Measurements from ENCODE around the gene MYH13.

The MYH13 gene

DNA sequence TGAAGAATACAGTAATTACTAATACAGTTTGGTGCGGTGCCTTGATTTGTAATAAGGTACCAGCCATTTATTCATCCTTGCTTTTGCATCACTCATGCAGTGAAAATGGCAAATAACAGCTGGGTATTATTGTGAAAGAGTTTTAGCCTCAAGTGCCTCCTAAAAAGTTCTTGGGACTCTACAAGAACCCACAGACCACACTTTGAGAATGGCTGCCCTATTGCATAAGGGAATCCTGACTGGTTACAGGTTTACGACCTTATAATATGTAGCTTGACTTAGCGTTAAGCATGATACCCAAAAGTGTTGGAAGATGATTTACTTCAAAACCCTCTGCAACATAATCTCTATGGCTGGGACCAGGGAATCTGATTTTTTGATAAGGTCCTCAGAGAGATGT lies 4.2 kb downstream of the MYH13 start:
- Histone ChIP-seq H2AFZ (ENCODE audit: low read depth) (no peak overlapping the region), H3K9ac (no peak overlapping the region), H4K20me1 (ENCODE audit: insufficient read depth) (no peaks in the 10 kb centered on the region), H3K4me2 (no peak overlapping the region), H3K27me3 (ENCODE audit: insufficient read depth, low read depth) (no peaks in the 10 kb centered on the region), H3K4me1 (ENCODE audit: low read depth, poor library complexity, severe bottlenecking) (no peaks in the 10 kb centered on the region), H3K79me2 (ENCODE audit: insufficient read depth, low read depth) (no peaks in the 10 kb centered on the region), H3K27ac (no peak overlapping the region), H3K36me3 (ENCODE audit: insufficient read depth) (no peaks in the 10 kb centered on the region), H3K4me3 (IDR thresholded peaks at IDR 0.05; ENCODE audit: insufficient read depth, low read depth, low read length) (no peak overlapping the region)
- no peak for TF ChIP-seq CTCF (conservative IDR thresholded peaks at IDR 0.05; ENCODE audit: low read depth, low read length)

GRCh38 chr17:10360578-10360977 lies 12.2 kb downstream of the MYH13 start:
- Histone ChIP-seq H4K20me1 (ENCODE audit: insufficient read depth) (no peaks in the 10 kb centered on the region), H3K27me3 (ENCODE audit: insufficient read depth, low read depth) (no peaks in the 10 kb centered on the region), H2AFZ (ENCODE audit: low read depth) (no peak overlapping the region), H3K27ac (no peak overlapping the region), H3K36me3 (ENCODE audit: insufficient read depth) (no peaks in the 10 kb centered on the region), H3K4me1 (ENCODE audit: low read depth, poor library complexity, severe bottlenecking) (no peaks in the 10 kb centered on the region), H3K9ac (no peak overlapping the region), H3K4me3 (IDR thresholded peaks at IDR 0.05; ENCODE audit: insufficient read depth, low read depth, low read length) (no peak overlapping the region), H3K79me2 (ENCODE audit: insufficient read depth, low read depth) (no peaks in the 10 kb centered on the region), H3K4me2 (no peak overlapping the region)
- no peak for TF ChIP-seq CTCF (conservative IDR thresholded peaks at IDR 0.05; ENCODE audit: low read depth, low read length)

DNA sequence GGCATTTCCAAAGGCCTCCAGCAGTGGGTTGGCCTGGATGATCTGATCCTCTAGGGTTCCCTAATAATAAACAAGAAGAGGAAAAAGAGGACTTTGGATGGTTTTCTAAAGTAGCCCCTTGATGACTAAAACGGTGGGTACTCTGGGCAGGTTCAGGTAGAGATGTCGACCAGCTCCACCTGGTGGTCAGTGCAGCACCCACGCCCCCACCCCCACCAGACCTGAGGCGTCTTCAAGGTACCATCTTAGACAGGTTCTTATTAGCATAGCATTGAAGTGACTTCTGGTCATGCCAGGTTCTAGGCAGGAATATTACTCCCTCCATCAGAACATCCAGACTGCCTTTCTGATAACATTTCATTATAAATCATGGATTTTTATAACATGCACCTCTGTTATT lies 15.0 kb downstream of the MYH13 start:
- H3K27me3 ChIP-seq (ENCODE audit: insufficient read depth, low read depth) = no peaks in the 10 kb centered on the region
- H4K20me1 ChIP-seq (ENCODE audit: insufficient read depth) = no peaks in the 10 kb centered on the region
- no peak overlapping the region for H3K9ac ChIP-seq
- no peaks in the 10 kb centered on the region for H3K79me2 ChIP-seq (ENCODE audit: insufficient read depth, low read depth)
- H3K4me3 ChIP-seq (IDR thresholded peaks at IDR 0.05; ENCODE audit: insufficient read depth, low read depth, low read length) = no peak overlapping the region
- H3K36me3 ChIP-seq (ENCODE audit: insufficient read depth) = no peaks in the 10 kb centered on the region
- no peak overlapping the region for H3K4me2 ChIP-seq
- no peaks in the 10 kb centered on the region for H3K4me1 ChIP-seq (ENCODE audit: low read depth, poor library complexity, severe bottlenecking)
- TF ChIP-seq CTCF (conservative IDR thresholded peaks at IDR 0.05; ENCODE audit: low read depth, low read length) = no peak
- no peak overlapping the region for H3K27ac ChIP-seq
- H2AFZ ChIP-seq (ENCODE audit: low read depth) = no peak overlapping the region

GRCh38 chr17:10354651-10355050 lies 18.2 kb downstream of the MYH13 start:
- Histone ChIP-seq H3K36me3 (ENCODE audit: insufficient read depth) (no peaks in the 10 kb centered on the region), H3K9ac (no peak overlapping the region), H2AFZ (ENCODE audit: low read depth) (no peak overlapping the region), H3K79me2 (ENCODE audit: insufficient read depth, low read depth) (no peaks in the 10 kb centered on the region), H3K4me1 (ENCODE audit: low read depth, poor library complexity, severe bottlenecking) (no peaks in the 10 kb centered on the region), H3K27me3 (ENCODE audit: insufficient read depth, low read depth) (no peaks in the 10 kb centered on the region), H3K4me2 (no peak overlapping the region), H3K27ac (no peak overlapping the region), H3K4me3 (IDR thresholded peaks at IDR 0.05; ENCODE audit: insufficient read depth, low read depth, low read length) (no peak overlapping the region), H4K20me1 (ENCODE audit: insufficient read depth) (no peaks in the 10 kb centered on the region)
- no peak for TF ChIP-seq CTCF (conservative IDR thresholded peaks at IDR 0.05; ENCODE audit: low read depth, low read length)

GRCh38 chr17:10352893-10353292 lies 19.9 kb downstream of the MYH13 start:
- no peak overlapping the region for H3K4me2 ChIP-seq
- H3K79me2 ChIP-seq (ENCODE audit: insufficient read depth, low read depth) = no peaks in the 10 kb centered on the region
- no peak overlapping the region for H3K9ac ChIP-seq
- H4K20me1 ChIP-seq (ENCODE audit: insufficient read depth) = no peaks in the 10 kb centered on the region
- H3K27ac ChIP-seq = no peak overlapping the region
- no peaks in the 10 kb centered on the region for H3K27me3 ChIP-seq (ENCODE audit: insufficient read depth, low read depth)
- H3K4me1 ChIP-seq (ENCODE audit: low read depth, poor library complexity, severe bottlenecking) = no peaks in the 10 kb centered on the region
- no peak overlapping the region for H3K4me3 ChIP-seq (IDR thresholded peaks at IDR 0.05; ENCODE audit: insufficient read depth, low read depth, low read length)
- no peak overlapping the region for H2AFZ ChIP-seq (ENCODE audit: low read depth)
- H3K36me3 ChIP-seq (ENCODE audit: insufficient read depth) = no peaks in the 10 kb centered on the region
- no peak for TF ChIP-seq CTCF (conservative IDR thresholded peaks at IDR 0.05; ENCODE audit: low read depth, low read length)

Data from KMS-11 (cell line).